ENCODE results near the gene ESM1.

ESM1 gene

DNA sequence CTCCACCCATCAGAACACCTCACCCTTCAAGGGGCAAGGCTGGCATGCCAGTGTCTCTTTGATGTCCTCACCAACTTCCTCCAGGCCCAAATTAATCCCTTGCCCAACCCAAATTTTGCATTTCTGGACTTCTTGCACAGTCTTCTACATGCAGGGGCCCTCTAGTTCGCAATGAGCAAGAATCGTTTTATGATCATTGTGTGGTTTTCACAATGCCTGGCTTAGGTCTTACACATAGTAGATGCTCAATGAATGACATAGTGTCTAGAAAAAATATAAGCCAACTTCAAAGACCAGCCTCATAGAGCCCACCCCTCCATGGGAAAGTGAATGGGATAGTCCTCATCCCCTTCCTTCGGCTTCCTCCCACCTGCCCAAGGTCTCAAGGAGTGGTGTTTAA lies 9.8 kb upstream of the ESM1 start:
- Mint-ChIP-seq H3K9me3 (peaks cover 2% of the 10 kb centered on the region), H3K4me1 (no peaks in the 10 kb centered on the region), H3K36me3 (no peaks in the 10 kb centered on the region), H3K4me3 (no peak overlapping the region), H3K27ac (no peak overlapping the region), H3K27me3 (peaks cover 26% of the 10 kb centered on the region)
- ATAC-seq: no peak

- Mint-ChIP-seq H3K9me3 (no peaks in the 10 kb centered on the region), H3K4me1 (no peaks in the 10 kb centered on the region), H3K4me3 (no peak overlapping the region), H3K36me3 (no peaks in the 10 kb centered on the region), H3K27me3 (peaks cover 20% of the 10 kb centered on the region), H3K27ac (no peak overlapping the region)
- no peak for ATAC-seq
These were observed 9.2 kb upstream of the ESM1 start for GRCh38 chr5:54994628-54995027.

DNA sequence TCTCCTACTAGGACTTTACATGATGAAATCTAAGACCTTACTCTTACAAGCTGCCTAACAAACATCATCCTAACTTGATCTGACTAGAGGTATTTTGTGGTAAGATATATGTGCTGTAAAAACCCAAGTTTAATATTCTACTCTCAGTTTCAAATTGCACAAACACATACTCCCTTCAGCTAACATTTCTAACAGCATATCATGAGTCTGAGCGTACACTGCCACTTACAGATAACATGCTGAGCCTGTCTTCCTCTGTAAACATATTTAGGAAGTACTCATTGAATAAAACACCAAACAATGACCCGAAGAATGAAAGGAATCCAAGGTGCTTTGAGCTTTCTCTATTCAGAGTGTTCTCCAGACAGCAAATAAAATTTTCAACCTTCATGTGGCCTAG lies 7.9 kb upstream of the ESM1 start:
- no peaks in the 10 kb centered on the region for H3K4me1 Mint-ChIP-seq
- H3K27me3 Mint-ChIP-seq: peaks cover 13% of the 10 kb centered on the region
- H3K4me3 Mint-ChIP-seq: no peak overlapping the region
- H3K36me3 Mint-ChIP-seq: no peaks in the 10 kb centered on the region
- no peak overlapping the region for H3K27ac Mint-ChIP-seq
- H3K9me3 Mint-ChIP-seq: no peaks in the 10 kb centered on the region
- ATAC-seq: no peak

DNA sequence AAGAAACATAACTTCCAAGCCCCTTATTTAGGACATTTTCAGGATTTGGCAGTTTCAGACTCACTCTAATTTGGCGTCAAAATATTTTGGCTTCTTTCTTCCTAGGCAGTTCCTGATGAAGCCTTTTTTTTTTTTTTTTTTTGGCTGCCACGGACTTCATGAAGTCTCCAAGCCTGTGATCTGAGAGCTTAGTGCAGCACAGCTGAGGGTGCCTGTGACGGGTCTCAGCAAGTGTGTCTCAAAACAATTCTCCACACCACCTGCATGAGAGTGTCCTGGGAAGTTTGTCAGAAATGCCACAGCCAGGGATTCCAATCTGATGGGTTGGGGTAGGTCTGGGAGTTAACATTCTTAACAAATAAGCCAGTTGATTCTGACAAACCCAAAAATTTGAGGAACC lies 6.0 kb upstream of the ESM1 start:
- Mint-ChIP-seq H3K4me1 (no peaks in the 10 kb centered on the region), H3K27ac (no peak overlapping the region)

GRCh38 chr5:54990841-54991258 lies 5.5 kb upstream of the ESM1 start:
- Mint-ChIP-seq H3K9me3 (no peaks in the 10 kb centered on the region), H3K4me1 (no peaks in the 10 kb centered on the region), H3K36me3 (no peaks in the 10 kb centered on the region), H3K27me3 (peaks cover 18% of the 10 kb centered on the region), H3K4me3 (no peak overlapping the region), H3K27ac (no peak overlapping the region)
- ATAC-seq: no peak

More for the DNA sequence above, 6.0 kb upstream of the ESM1 start:
- H3K4me3 Mint-ChIP-seq: no peak overlapping the region
- H3K9me3 Mint-ChIP-seq: no peaks in the 10 kb centered on the region
- no peak for ATAC-seq
- H3K27me3 Mint-ChIP-seq: peaks cover 17% of the 10 kb centered on the region
- H3K36me3 Mint-ChIP-seq: no peaks in the 10 kb centered on the region

GRCh38 chr5:54988817-54989216 lies 3.4 kb upstream of the ESM1 start:
- no peaks in the 10 kb centered on the region for H3K36me3 Mint-ChIP-seq
- peaks cover 24% of the 10 kb centered on the region for H3K27me3 Mint-ChIP-seq
- no peak overlapping the region for H3K4me3 Mint-ChIP-seq
- no peak for ATAC-seq
- H3K27ac Mint-ChIP-seq: no peak overlapping the region
- H3K4me1 Mint-ChIP-seq: no peaks in the 10 kb centered on the region
- no peaks in the 10 kb centered on the region for H3K9me3 Mint-ChIP-seq

GRCh38 chr5:54988218-54988617 lies 2.8 kb upstream of the ESM1 start:
- no peak for ATAC-seq
- Mint-ChIP-seq H3K4me1 (no peaks in the 10 kb centered on the region), H3K36me3 (no peaks in the 10 kb centered on the region), H3K4me3 (no peak overlapping the region), H3K9me3 (no peaks in the 10 kb centered on the region), H3K27ac (no peak overlapping the region), H3K27me3 (peaks cover 24% of the 10 kb centered on the region)

- no peaks in the 10 kb centered on the region for H3K36me3 Mint-ChIP-seq
- peaks cover 24% of the 10 kb centered on the region for H3K27me3 Mint-ChIP-seq
- H3K9me3 Mint-ChIP-seq: no peaks in the 10 kb centered on the region
- H3K4me1 Mint-ChIP-seq: no peaks in the 10 kb centered on the region
- no peak for ATAC-seq
- H3K4me3 Mint-ChIP-seq: no peak overlapping the region
- H3K27ac Mint-ChIP-seq: no peak overlapping the region
These were observed 869 bp upstream of the ESM1 start for GRCh38 chr5:54986269-54986654.

DNA sequence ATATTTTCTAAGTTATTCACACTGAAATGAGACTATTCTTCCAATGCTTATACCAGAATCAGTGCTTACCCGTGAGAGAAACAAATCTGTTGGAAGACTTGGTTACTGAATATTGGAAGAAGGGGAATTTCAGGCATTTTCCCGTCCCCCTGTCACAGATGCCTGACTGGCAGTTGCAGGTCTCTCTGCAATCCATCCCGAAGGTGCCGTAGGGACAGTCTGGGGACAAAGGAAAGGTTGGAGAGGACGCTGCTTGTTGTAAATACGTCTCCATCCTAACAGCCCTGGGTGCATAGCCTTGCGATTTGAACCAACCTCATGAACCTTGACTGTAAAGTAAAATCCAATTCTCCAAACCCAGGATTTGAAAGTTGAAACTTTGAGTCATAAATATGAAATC lies 3.5 kb downstream of the ESM1 start:
- H3K36me3 Mint-ChIP-seq: no peaks in the 10 kb centered on the region
- no peak overlapping the region for H3K4me3 Mint-ChIP-seq
- ATAC-seq: no peak
- H3K27ac Mint-ChIP-seq: no peak overlapping the region
- H3K27me3 Mint-ChIP-seq: peaks cover 37% of the 10 kb centered on the region
- no peaks in the 10 kb centered on the region for H3K9me3 Mint-ChIP-seq
- H3K4me1 Mint-ChIP-seq: no peaks in the 10 kb centered on the region

DNA sequence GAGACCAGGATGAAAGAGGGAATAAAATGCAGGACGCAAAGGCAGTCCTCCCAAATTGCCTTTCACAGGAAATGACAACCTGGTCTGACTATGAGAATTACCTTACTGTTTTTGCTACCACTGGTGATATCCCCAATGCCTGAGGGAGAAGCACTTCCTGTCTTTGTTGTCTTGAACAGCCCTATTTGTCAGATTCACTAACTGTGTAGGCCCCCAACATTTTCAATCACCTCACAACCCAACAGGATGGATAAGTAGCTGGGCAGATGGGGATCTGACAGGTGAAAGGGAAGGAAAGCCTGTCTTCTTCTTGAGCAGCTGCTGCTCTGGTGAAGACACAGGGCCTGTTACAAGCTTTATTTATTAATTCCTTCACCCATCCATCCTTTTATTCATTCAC lies 9.7 kb downstream of the ESM1 start:
- no peaks in the 10 kb centered on the region for H3K9me3 Mint-ChIP-seq
- no peaks in the 10 kb centered on the region for H3K36me3 Mint-ChIP-seq
- no peak for ATAC-seq
- H3K27ac Mint-ChIP-seq: no peak overlapping the region
- H3K27me3 Mint-ChIP-seq: peaks cover 13% of the 10 kb centered on the region
- H3K4me3 Mint-ChIP-seq: no peak overlapping the region
- H3K4me1 Mint-ChIP-seq: no peaks in the 10 kb centered on the region

DNA sequence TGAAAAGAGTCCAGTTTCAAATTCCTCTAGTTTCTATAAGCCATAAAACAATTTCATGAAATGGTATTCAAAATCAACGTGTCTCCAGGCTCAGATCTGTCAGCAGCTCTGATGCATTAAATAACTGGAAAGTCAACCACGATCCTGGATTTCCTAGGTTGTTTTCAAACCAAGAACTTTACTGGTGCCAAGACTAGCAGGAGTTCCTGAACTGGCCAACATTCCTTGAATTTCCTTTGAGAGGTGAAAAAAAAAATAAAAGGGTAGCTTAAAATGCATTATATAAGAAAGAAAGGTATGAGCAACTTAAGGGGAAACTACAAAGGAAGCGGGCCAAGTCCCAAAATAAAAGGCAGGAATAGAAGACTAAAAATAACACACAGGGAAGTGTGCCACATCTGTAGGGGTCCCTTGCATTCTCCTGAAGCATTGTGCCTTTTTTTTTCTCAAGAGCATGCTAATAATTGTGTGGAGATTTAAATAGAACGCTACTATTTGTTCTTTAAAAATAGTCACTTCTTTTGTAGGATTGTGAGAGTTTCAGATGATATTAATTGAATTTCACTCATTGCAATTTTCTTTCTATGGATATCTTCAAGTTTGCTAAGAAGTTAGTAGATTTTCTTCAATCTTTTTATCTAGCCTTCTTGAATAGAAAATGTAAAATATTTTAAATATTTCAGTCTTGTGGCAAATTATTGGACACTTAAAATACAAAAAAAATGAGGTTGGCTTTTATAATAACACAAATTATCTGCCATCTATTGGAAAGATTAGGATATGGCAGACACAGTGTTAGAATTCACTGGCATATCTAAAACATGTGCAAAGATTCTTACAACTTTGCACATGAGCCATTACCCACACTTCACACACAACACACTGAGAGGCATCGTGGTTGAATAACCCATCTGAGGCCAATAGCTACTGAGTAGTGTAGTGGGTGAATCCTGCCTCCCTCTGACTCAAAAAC lies 15.3 kb downstream of the ESM1 start:
- H3K4me1 Mint-ChIP-seq: no peaks in the 10 kb centered on the region
- H3K4me3 Mint-ChIP-seq: no peak overlapping the region
- no peak for ATAC-seq
- no peak overlapping the region for H3K27ac Mint-ChIP-seq
- peaks cover 18% of the 10 kb centered on the region for H3K27me3 Mint-ChIP-seq
- no peaks in the 10 kb centered on the region for H3K9me3 Mint-ChIP-seq
- H3K36me3 Mint-ChIP-seq: no peaks in the 10 kb centered on the region

DNA sequence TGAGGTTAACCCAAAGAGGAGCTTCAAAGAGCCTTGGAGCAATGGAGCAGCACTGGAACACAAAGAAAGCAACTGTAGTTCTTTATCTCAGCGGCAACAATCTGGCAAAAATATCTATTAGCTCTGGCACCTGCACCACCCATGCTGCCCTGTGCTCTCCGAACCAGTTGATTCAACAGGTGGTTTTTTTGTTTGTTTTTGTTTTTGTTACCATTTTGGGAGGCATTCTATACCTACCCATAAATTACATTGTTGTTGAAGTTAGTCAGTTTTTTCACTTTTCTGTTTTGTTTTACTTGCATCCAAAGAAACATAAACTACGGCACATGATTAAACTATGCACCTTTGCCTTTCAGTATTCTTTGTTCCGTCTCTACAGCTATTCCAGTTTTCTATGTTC lies 16.2 kb downstream of the ESM1 start:
- no peak overlapping the region for H3K27ac Mint-ChIP-seq
- no peaks in the 10 kb centered on the region for H3K36me3 Mint-ChIP-seq
- peaks cover 18% of the 10 kb centered on the region for H3K27me3 Mint-ChIP-seq
- no peak for ATAC-seq
- no peak overlapping the region for H3K4me3 Mint-ChIP-seq
- no peaks in the 10 kb centered on the region for H3K4me1 Mint-ChIP-seq
- no peaks in the 10 kb centered on the region for H3K9me3 Mint-ChIP-seq

- Mint-ChIP-seq H3K4me3 (no peak overlapping the region), H3K27ac (no peak overlapping the region), H3K27me3 (peaks cover 37% of the 10 kb centered on the region), H3K36me3 (no peaks in the 10 kb centered on the region), H3K4me1 (no peaks in the 10 kb centered on the region), H3K9me3 (peaks cover 4% of the 10 kb centered on the region)
- no peak for ATAC-seq
These were observed 19.6 kb downstream of the ESM1 start for GRCh38 chr5:54965806-54966205.

DNA sequence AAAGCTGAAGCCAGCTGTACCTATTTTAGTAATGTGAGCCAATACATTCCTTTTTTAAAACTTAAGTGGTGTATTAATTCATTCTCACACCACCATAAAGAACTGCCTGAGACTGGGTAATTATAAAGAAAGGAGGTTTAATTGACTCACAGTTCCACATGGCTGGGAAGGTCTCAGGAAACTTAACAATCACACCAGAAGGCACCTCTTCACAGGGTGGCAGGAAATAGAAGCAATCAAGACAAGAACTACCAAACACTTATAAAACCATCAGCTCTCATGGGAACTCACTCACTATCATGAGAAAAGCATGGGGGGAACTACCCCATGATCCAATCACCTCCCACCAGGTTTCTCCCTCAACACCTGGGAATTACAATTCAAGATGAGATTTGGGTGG lies 21.0 kb downstream of the ESM1 start:
- no peaks in the 10 kb centered on the region for H3K4me1 Mint-ChIP-seq
- no peaks in the 10 kb centered on the region for H3K36me3 Mint-ChIP-seq
- no peak overlapping the region for H3K4me3 Mint-ChIP-seq
- H3K9me3 Mint-ChIP-seq: peaks cover 4% of the 10 kb centered on the region
- no peak overlapping the region for H3K27ac Mint-ChIP-seq
- ATAC-seq: no peak
- H3K27me3 Mint-ChIP-seq: peaks cover 42% of the 10 kb centered on the region

- Mint-ChIP-seq H3K9me3 (peaks cover 4% of the 10 kb centered on the region), H3K27ac (no peak overlapping the region), H3K27me3 (peaks cover 57% of the 10 kb centered on the region)
These were observed 25.5 kb downstream of the ESM1 start for GRCh38 chr5:54959673-54960418.

GRCh38 chr5:54956922-54957321 lies 28.5 kb downstream of the ESM1 start:
- no peaks in the 10 kb centered on the region for H3K4me1 Mint-ChIP-seq
- H3K4me3 Mint-ChIP-seq: no peak overlapping the region
- H3K36me3 Mint-ChIP-seq: no peaks in the 10 kb centered on the region
- H3K27ac Mint-ChIP-seq: no peak overlapping the region
- peaks cover 41% of the 10 kb centered on the region for H3K27me3 Mint-ChIP-seq
- H3K9me3 Mint-ChIP-seq: peaks cover 3% of the 10 kb centered on the region
- ATAC-seq: no peak

More at GRCh38 chr5:54959673-54960418, 25.5 kb downstream of the ESM1 start:
- Mint-ChIP-seq H3K4me1 (no peaks in the 10 kb centered on the region), H3K36me3 (no peaks in the 10 kb centered on the region), H3K4me3 (no peak overlapping the region)
- no peak for ATAC-seq
